GM18907 (cell line): Measurements from ENCODE around the gene ERVW-1.

Source experiments
- ATAC-seq: cut with Tn5 transposase; IDR thresholded peaks from one replicate; pipeline ENCODE4 v1.9.1; 2021; ENCODE audit warnings: mild to moderate bottlenecking, moderate library complexity; ENCODE audit not compliant: unreplicated experiment

ERVW-1 gene

GRCh38 chr7:92427193-92427592 lies 50.6 kb downstream of the ERVW-1 start:
- ATAC-seq = no peak

GRCh38 chr7:92425311-92425947 lies 52.3 kb downstream of the ERVW-1 start:
- no peak for ATAC-seq

- ATAC-seq = no peak
These were observed 54.0 kb downstream of the ERVW-1 start for GRCh38 chr7:92423710-92424131.

GRCh38 chr7:92422926-92423325 lies 54.8 kb downstream of the ERVW-1 start:
- no peak for ATAC-seq

- no peak for ATAC-seq
These were observed 55.9 kb downstream of the ERVW-1 start for GRCh38 chr7:92421676-92422435.
